HUDEP-2 (cell line): Measurements from ENCODE around the gene IGFN1.
A peak's percentile ranks its signal among the peaks of the same experiment; 100 is the strongest.
"Not testable (repeated sequence)": the region's sequence is repeated elsewhere in the genome, so short reads cannot be mapped to it uniquely, and the experiment has no call there.

Experiments used
- DNase-seq, 76 experiments: peaks; one replicate each; lab custom pipeline; 2025; ENCODE audit not compliant: unreplicated experiment in 76 of 76; lab: John Stamatoyannopoulos, UW

The IGFN1 gene

GRCh38 chr1:201239646-201240045, 49.0 kb downstream of the IGFN1 start:
- not testable (repeated sequence) for DNase-seq

- DNase-seq = no peak
Observed at GRCh38 chr1:201240171-201240570, 49.5 kb downstream of the IGFN1 start.

- DNase-seq = no peak
Observed at GRCh38 chr1:201241736-201242135, 51.1 kb downstream of the IGFN1 start.

GRCh38 chr1:201245082-201245481, 54.5 kb downstream of the IGFN1 start:
- no peak for DNase-seq

- no peak for DNase-seq
Observed at GRCh38 chr1:201248721-201249559, 58.3 kb downstream of the IGFN1 start.

GRCh38 chr1:201250326-201251011, 59.8 kb downstream of the IGFN1 start:
- no peak for DNase-seq

- DNase-seq = no peak
Observed at GRCh38 chr1:201251411-201251810, 60.8 kb downstream of the IGFN1 start.

GRCh38 chr1:201251851-201252430, 61.3 kb downstream of the IGFN1 start:
- DNase-seq = no peak

- DNase-seq = no peak
Observed at GRCh38 chr1:201252944-201253371, 62.3 kb downstream of the IGFN1 start.

- no peak for DNase-seq
Observed at GRCh38 chr1:201253411-201253810, 62.8 kb downstream of the IGFN1 start.

GRCh38 chr1:201253906-201254624, 63.4 kb downstream of the IGFN1 start:
- DNase-seq = no peak

- DNase-seq = peak in 43 of 76 experiments; percentile 7 to 75 (median 42)
Observed at GRCh38 chr1:201254625-201255478, 64.2 kb downstream of the IGFN1 start.

GRCh38 chr1:201255479-201256362, 65.1 kb downstream of the IGFN1 start:
- DNase-seq = no peak

- DNase-seq = not testable (repeated sequence)
Observed at GRCh38 chr1:201258132-201258531, 67.5 kb downstream of the IGFN1 start.

- DNase-seq = no peak
Observed at GRCh38 chr1:201258763-201259230, 68.2 kb downstream of the IGFN1 start.

GRCh38 chr1:201259476-201260235, 69.0 kb downstream of the IGFN1 start:
- no peak for DNase-seq

GRCh38 chr1:201260236-201260590, 69.6 kb downstream of the IGFN1 start:
- no peak for DNase-seq

- no peak for DNase-seq
Observed at GRCh38 chr1:201260648-201261311, 70.2 kb downstream of the IGFN1 start.
